ENCODE data around the gene PLCL2. TPM values are rescaled to one million over a fixed set of nuclear protein-coding genes. Genes with fewer than 3 reads are reported as not detected.

Gene PLCL2
- total RNA-seq, 1 experiment from 2014 or later = 0.92 TPM

DNA sequence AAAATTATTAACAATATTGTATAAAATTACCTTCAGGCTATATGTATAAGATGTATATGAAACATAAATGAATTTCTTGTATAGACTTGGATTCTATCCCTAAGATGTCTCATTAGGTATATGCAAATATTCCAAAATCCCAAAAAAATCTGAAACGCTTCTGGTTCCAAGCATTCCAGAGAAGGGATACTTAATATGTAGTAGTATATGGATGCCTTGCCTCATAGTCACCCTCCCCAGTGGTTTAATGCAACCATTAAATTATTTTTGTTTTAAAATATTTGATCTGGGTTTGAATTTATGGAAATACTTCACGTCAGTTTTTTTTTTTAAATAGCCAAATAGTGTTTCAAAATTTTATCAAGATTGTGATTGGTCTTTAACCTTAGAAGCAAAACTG is 27.2 kb downstream of the PLCL2 start:
- BruUV-seq (replicated peaks) = no TSS peak
- intact Hi-C loops (cut with micrococcal nuclease; ENCODE audit: unreplicated experiment) = no loop called here
- POLR2A ChIA-PET (ENCODE audit: low non-redundant PET) = no interaction called here

DNA sequence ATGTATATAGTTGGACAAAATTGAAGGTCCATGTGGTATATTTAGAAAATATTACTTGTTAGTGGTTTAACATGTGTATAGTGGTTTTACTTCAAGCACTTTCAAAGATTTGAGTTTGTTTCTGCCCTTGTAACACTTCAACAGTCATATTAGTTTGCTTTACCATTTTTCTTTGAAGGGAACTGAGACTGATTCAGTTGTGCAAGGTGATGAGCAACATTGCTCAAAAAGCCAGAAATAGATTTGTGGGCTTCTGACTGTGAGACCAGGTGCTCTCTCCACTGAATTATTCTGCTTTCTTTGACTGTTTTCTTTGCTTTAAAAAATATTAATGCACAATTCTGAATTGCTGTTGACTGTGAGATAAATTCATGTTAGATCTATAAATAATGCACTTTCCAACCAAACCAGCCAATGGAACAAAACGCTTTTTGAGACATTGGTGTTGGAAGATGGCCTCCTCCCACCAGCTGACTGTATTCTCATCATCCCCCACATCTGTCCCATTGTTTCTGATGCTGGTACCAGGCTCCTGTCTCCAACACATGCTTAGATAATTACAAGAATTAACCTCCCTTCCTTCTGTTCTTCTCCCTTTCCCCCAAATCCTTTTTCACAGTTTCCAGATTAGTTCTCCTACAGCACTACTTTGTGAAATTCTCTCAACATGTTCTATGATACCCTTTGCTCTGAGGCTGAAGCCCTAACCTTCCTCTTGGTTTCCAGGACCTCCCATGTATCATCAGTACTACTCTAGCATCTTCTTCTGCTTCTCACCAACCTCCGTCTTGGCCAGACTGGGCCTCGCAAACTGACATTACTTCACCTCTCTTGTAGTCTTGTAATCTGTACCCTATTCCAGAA is 27.9 kb downstream of the PLCL2 start:
- no peak overlapping the region for H3K4me3 ChIP-seq (ENCODE audit: low read depth, low read length, poor library complexity, severe bottlenecking)
- no TSS peak for BruUV-seq (replicated peaks)
- H3K9me3 ChIP-seq (ENCODE audit: low read depth, low read length, poor library complexity, severe bottlenecking) = no peaks in the 10 kb centered on the region
- intact Hi-C loops (cut with micrococcal nuclease; ENCODE audit: unreplicated experiment) = no loop called here
- no peak overlapping the region for H3K27ac ChIP-seq (ENCODE audit: low read depth, low read length, poor library complexity, severe bottlenecking)
- CTCF ChIA-PET = no interaction called here
- no peak for DNase-seq (ENCODE audit: low spot score)
- H3K27me3 ChIP-seq (replicated peaks; ENCODE audit: insufficient read depth, low read depth, low read length, poor library complexity) = peaks cover 15% of the 10 kb centered on the region
- no peaks in the 10 kb centered on the region for H3K4me1 ChIP-seq (ENCODE audit: insufficient read depth, low read length, poor library complexity, severe bottlenecking)
- POLR2A ChIA-PET (ENCODE audit: low non-redundant PET) = no interaction called here
- TF ChIP-seq, protein P1, sequence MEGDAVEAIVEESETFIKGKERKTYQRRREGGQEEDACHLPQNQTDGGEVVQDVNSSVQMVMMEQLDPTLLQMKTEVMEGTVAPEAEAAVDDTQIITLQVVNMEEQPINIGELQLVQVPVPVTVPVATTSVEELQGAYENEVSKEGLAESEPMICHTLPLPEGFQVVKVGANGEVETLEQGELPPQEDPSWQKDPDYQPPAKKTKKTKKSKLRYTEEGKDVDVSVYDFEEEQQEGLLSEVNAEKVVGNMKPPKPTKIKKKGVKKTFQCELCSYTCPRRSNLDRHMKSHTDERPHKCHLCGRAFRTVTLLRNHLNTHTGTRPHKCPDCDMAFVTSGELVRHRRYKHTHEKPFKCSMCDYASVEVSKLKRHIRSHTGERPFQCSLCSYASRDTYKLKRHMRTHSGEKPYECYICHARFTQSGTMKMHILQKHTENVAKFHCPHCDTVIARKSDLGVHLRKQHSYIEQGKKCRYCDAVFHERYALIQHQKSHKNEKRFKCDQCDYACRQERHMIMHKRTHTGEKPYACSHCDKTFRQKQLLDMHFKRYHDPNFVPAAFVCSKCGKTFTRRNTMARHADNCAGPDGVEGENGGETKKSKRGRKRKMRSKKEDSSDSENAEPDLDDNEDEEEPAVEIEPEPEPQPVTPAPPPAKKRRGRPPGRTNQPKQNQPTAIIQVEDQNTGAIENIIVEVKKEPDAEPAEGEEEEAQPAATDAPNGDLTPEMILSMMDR (conservative IDR thresholded peaks at IDR 0.05; ENCODE audit: low read depth, low read length) = no peak
- no peak for TF ChIP-seq EZH2 (IDR thresholded peaks at IDR 0.05; ENCODE audit: borderline replicate concordance, low read depth, low read length, poor library complexity, severe bottlenecking)
- H3K36me3 ChIP-seq (ENCODE audit: insufficient read depth, low read length, poor library complexity, severe bottlenecking) = no peaks in the 10 kb centered on the region

More for the DNA sequence above, 27.2 kb downstream of the PLCL2 start:
- Histone ChIP-seq H3K27me3 (replicated peaks; ENCODE audit: insufficient read depth, low read depth, low read length, poor library complexity) (peaks cover 15% of the 10 kb centered on the region), H3K36me3 (ENCODE audit: insufficient read depth, low read length, poor library complexity, severe bottlenecking) (no peaks in the 10 kb centered on the region), H3K9me3 (ENCODE audit: low read depth, low read length, poor library complexity, severe bottlenecking) (no peaks in the 10 kb centered on the region), H3K4me3 (ENCODE audit: low read depth, low read length, poor library complexity, severe bottlenecking) (no peak overlapping the region), H3K27ac (ENCODE audit: low read depth, low read length, poor library complexity, severe bottlenecking) (no peak overlapping the region), H3K4me1 (ENCODE audit: insufficient read depth, low read length, poor library complexity, severe bottlenecking) (no peaks in the 10 kb centered on the region)
- CTCF ChIA-PET = no interaction called here
- no peak for DNase-seq (ENCODE audit: low spot score)
- TF ChIP-seq, protein P1 (conservative IDR thresholded peaks at IDR 0.05; ENCODE audit: low read depth, low read length) = no peak
- TF ChIP-seq EZH2 (IDR thresholded peaks at IDR 0.05; ENCODE audit: borderline replicate concordance, low read depth, low read length, poor library complexity, severe bottlenecking) = no peak

DNA sequence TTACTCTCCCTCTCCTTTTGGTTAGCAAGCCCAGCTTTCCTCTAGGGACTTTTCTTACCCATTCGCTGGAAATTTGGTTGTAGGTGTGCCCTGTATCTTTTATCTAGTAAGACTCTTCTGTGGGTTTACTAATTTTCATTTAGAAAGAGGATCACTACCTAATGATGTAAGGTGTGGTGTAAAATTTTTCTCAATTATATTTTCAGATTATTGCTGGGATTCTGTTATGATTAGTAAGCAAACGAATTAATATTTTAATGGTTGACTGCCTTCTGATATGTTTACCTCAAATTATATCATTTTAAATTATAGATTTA is 28.5 kb downstream of the PLCL2 start:
- no peak overlapping the region for H3K27ac ChIP-seq (ENCODE audit: low read depth, low read length, poor library complexity, severe bottlenecking)
- no peaks in the 10 kb centered on the region for H3K36me3 ChIP-seq (ENCODE audit: insufficient read depth, low read length, poor library complexity, severe bottlenecking)
- ChIA-PET POLR2A (ENCODE audit: low non-redundant PET) (no interaction called here), CTCF (no interaction called here)
- peaks cover 15% of the 10 kb centered on the region for H3K27me3 ChIP-seq (replicated peaks; ENCODE audit: insufficient read depth, low read depth, low read length, poor library complexity)
- no peaks in the 10 kb centered on the region for H3K9me3 ChIP-seq (ENCODE audit: low read depth, low read length, poor library complexity, severe bottlenecking)
- H3K4me3 ChIP-seq (ENCODE audit: low read depth, low read length, poor library complexity, severe bottlenecking) = no peak overlapping the region
- TF ChIP-seq EZH2 (IDR thresholded peaks at IDR 0.05; ENCODE audit: borderline replicate concordance, low read depth, low read length, poor library complexity, severe bottlenecking) = no peak
- no peak for DNase-seq (ENCODE audit: low spot score)
- intact Hi-C loops (cut with micrococcal nuclease; ENCODE audit: unreplicated experiment) = no loop called here
- no peaks in the 10 kb centered on the region for H3K4me1 ChIP-seq (ENCODE audit: insufficient read depth, low read length, poor library complexity, severe bottlenecking)
- no TSS peak for BruUV-seq (replicated peaks)

DNA sequence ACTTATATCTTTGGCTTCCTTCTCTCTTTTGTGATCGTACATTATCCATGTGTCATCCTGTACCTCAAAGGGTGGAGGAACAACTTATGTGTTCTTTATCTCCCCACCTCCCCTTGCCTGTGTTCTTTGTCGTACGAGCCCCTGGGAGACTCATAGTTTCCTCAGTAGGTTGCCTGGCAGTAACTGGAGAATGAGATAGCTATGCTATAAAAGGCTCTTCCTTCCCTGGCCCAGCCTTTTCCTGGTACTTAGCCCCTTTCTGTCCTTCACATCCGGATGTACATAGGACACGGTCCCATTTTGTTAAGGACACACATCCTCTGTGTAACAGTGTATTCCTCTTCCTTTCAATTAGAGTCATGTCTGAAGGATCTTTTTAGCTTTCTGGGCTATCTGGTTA is 32.1 kb downstream of the PLCL2 start:
- peaks cover 10% of the 10 kb centered on the region for H3K27me3 ChIP-seq (replicated peaks; ENCODE audit: insufficient read depth, low read depth, low read length, poor library complexity)
- CTCF ChIA-PET = no interaction called here
- H3K36me3 ChIP-seq (ENCODE audit: insufficient read depth, low read length, poor library complexity, severe bottlenecking) = no peaks in the 10 kb centered on the region
- no peaks in the 10 kb centered on the region for H3K4me1 ChIP-seq (ENCODE audit: insufficient read depth, low read length, poor library complexity, severe bottlenecking)
- no peak overlapping the region for H3K4me3 ChIP-seq (ENCODE audit: low read depth, low read length, poor library complexity, severe bottlenecking)
- intact Hi-C loops (cut with micrococcal nuclease; ENCODE audit: unreplicated experiment) = no loop called here
- TF ChIP-seq EZH2 (IDR thresholded peaks at IDR 0.05; ENCODE audit: borderline replicate concordance, low read depth, low read length, poor library complexity, severe bottlenecking) = no peak
- TF ChIP-seq, protein P1 (conservative IDR thresholded peaks at IDR 0.05; ENCODE audit: low read depth, low read length) = no peak
- H3K9me3 ChIP-seq (ENCODE audit: low read depth, low read length, poor library complexity, severe bottlenecking) = no peaks in the 10 kb centered on the region
- no TSS peak for BruUV-seq (replicated peaks)
- H3K27ac ChIP-seq (ENCODE audit: low read depth, low read length, poor library complexity, severe bottlenecking) = no peak overlapping the region
- DNase-seq (ENCODE audit: low spot score) = no peak
- POLR2A ChIA-PET (ENCODE audit: low non-redundant PET) = no interaction called here
